SU-DHL-6 (cell line): Measurements from ENCODE around the gene ACLY.

ENCODE experiments used
- EZH2phosphoT487 ChIP-seq: fragments of 200-600 bp; sonication (generic), shearing (Covaris generic); conservative IDR thresholded peaks from 2 replicates; pipeline ENCODE4 v1.6.1; 2018; ENCODE audit warnings: mild to moderate bottlenecking, antibody characterized with exemption, low read length, moderate library complexity, mixed read lengths
- TF ChIP-seq, protein P1 (sequence below): fragments of 200-600 bp; sonication (generic); IDR thresholded peaks from one replicate; pipeline ENCODE4 v1.5.1; 2017; ENCODE audit warnings: antibody characterized with exemption, mild to moderate bottlenecking, low read length, moderate library complexity; ENCODE audit not compliant: insufficient read depth, poor library complexity, severe bottlenecking

DNA sequence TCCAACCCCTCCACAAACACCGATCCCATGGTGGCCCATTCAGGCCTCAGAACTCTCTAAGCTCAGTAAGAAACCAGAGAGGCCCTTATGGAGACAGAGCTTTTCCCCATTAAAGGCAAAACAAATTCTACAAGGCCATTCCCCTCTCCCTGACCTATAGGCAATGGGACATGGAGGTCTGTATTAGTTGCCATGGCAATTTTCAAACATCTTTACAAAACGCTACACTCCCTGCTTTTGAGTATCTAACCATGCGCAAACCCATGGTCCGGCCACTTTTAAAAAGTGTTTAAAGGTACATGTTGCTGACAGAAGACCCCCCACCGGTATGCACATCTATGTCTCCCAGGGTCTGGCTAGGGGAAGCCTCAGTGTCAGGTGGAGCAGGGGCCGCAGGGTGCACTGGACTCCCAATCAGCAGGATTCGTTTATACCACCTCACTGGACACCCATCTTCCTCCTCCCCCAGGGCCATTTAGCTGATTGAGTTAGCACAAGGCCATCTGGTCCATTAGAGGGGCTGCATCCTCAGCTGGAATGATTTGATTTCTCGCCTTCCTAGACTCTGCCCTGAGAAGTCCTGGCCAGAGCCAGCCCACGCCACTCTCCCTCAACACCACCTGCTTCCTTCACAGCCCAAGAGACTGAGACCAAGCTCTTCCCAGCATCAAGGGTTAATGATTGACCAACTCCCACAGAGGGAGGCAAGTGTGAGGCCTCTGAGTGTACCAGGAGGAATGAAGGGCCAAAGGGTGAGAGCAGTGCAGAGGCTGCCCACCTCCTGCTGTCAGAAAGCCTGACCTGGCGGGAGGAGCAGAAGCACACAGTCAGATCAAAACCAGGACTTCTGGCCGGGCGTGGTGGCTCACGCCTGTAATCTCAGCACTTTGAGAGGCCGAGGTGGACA is 10.9 kb downstream of the ACLY start:
- TF ChIP-seq, protein P1, sequence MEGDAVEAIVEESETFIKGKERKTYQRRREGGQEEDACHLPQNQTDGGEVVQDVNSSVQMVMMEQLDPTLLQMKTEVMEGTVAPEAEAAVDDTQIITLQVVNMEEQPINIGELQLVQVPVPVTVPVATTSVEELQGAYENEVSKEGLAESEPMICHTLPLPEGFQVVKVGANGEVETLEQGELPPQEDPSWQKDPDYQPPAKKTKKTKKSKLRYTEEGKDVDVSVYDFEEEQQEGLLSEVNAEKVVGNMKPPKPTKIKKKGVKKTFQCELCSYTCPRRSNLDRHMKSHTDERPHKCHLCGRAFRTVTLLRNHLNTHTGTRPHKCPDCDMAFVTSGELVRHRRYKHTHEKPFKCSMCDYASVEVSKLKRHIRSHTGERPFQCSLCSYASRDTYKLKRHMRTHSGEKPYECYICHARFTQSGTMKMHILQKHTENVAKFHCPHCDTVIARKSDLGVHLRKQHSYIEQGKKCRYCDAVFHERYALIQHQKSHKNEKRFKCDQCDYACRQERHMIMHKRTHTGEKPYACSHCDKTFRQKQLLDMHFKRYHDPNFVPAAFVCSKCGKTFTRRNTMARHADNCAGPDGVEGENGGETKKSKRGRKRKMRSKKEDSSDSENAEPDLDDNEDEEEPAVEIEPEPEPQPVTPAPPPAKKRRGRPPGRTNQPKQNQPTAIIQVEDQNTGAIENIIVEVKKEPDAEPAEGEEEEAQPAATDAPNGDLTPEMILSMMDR: no peak
- TF ChIP-seq EZH2phosphoT487: no peak
